ENCODE measurements around the gene THSD7A.
A peak's percentile ranks its signal among the peaks of the same experiment; 100 is the strongest.

THSD7A gene

GRCh38 chr7:11346302-11346701, 485.7 kb downstream of the THSD7A start:
- no peaks in the 10 kb centered on the region for H3K9me3 ChIP-seq (replicated peaks; ENCODE audit: insufficient read depth, low read length)
- H3K27ac ChIP-seq (ENCODE audit: low read length) = no peak overlapping the region
- no peak for DNase-seq
- no peak overlapping the region for H2AFZ ChIP-seq (ENCODE audit: low read length)
- H3K4me2 ChIP-seq (ENCODE audit: low read depth, low read length) = no peak overlapping the region
- no peaks in the 10 kb centered on the region for H3K27me3 ChIP-seq (replicated peaks; ENCODE audit: insufficient read depth, low read length)
- no peaks in the 10 kb centered on the region for H3K9me2 ChIP-seq (replicated peaks; ENCODE audit: insufficient read depth, low read length)
- no peak for TF ChIP-seq EZH2phosphoT487 (IDR thresholded peaks at IDR 0.05; ENCODE audit: low read length)
- TF ChIP-seq CTCF (IDR thresholded peaks at IDR 0.05; ENCODE audit: low read length) = no peak
- no peak for TF ChIP-seq EZH2 (optimal IDR thresholded peaks at IDR 0.05; ENCODE audit: low read depth, low read length)
- H3K4me3 ChIP-seq (ENCODE audit: low read length) = no peak overlapping the region
- peaks cover 4% of the 10 kb centered on the region; the same call in 1 of the 2 replicates for H3F3A ChIP-seq (ENCODE audit: insufficient read depth, low read length)
- H3K4me1 ChIP-seq (ENCODE audit: low read length) = peaks cover 15% of the 10 kb centered on the region
- no peak overlapping the region for H3K9ac ChIP-seq (ENCODE audit: low read length)
- H4K20me1 ChIP-seq (ENCODE audit: insufficient read depth, low read length) = no peaks in the 10 kb centered on the region
- no peaks in the 10 kb centered on the region for H3K36me3 ChIP-seq (replicated peaks; ENCODE audit: insufficient read depth, low read length)
- H3K79me2 ChIP-seq (ENCODE audit: low read length) = no peaks in the 10 kb centered on the region

- DNase-seq = no peak
- H3K9me3 ChIP-seq (replicated peaks; ENCODE audit: insufficient read depth, low read length) = no peaks in the 10 kb centered on the region
- H3K36me3 ChIP-seq (replicated peaks; ENCODE audit: insufficient read depth, low read length) = no peaks in the 10 kb centered on the region
- no peaks in the 10 kb centered on the region for H3K9me2 ChIP-seq (replicated peaks; ENCODE audit: insufficient read depth, low read length)
- H3K79me2 ChIP-seq (ENCODE audit: low read length) = no peaks in the 10 kb centered on the region
- H3F3A ChIP-seq (ENCODE audit: insufficient read depth, low read length) = peaks cover 4% of the 10 kb centered on the region; the same call in 1 of the 2 replicates
- H3K9ac ChIP-seq (ENCODE audit: low read length) = no peak overlapping the region
- H3K27ac ChIP-seq (ENCODE audit: low read length) = no peak overlapping the region
- H2AFZ ChIP-seq (ENCODE audit: low read length) = no peak overlapping the region
- no peaks in the 10 kb centered on the region for H3K27me3 ChIP-seq (replicated peaks; ENCODE audit: insufficient read depth, low read length)
- no peak overlapping the region for H3K4me2 ChIP-seq (ENCODE audit: low read depth, low read length)
- H3K4me3 ChIP-seq (ENCODE audit: low read length) = no peak overlapping the region
- no peaks in the 10 kb centered on the region for H4K20me1 ChIP-seq (ENCODE audit: insufficient read depth, low read length)
- TF ChIP-seq EZH2phosphoT487 (IDR thresholded peaks at IDR 0.05; ENCODE audit: low read length) = no peak
- peaks cover 15% of the 10 kb centered on the region for H3K4me1 ChIP-seq (ENCODE audit: low read length)
Observed at GRCh38 chr7:11345621-11346020, 486.4 kb downstream of the THSD7A start.

GRCh38 chr7:11343818-11344413, 488.1 kb downstream of the THSD7A start:
- H2AFZ ChIP-seq (ENCODE audit: low read length) = peak overlapping the region; percentile 20; the same call in 1 of the 2 replicates
- H3K27ac ChIP-seq (ENCODE audit: low read length) = no peak overlapping the region; the same call in 1 of the 2 replicates
- DNase-seq = peak; percentile 57
- peak overlapping the region; percentile 51 for H3K4me2 ChIP-seq (ENCODE audit: low read depth, low read length)
- H3K9ac ChIP-seq (ENCODE audit: low read length) = no peak overlapping the region
- H3K9me3 ChIP-seq (replicated peaks; ENCODE audit: insufficient read depth, low read length) = no peaks in the 10 kb centered on the region
- no peaks in the 10 kb centered on the region for H3K9me2 ChIP-seq (replicated peaks; ENCODE audit: insufficient read depth, low read length)
- TF ChIP-seq EZH2phosphoT487 (IDR thresholded peaks at IDR 0.05; ENCODE audit: low read length) (no peak), CTCF (IDR thresholded peaks at IDR 0.05; ENCODE audit: low read length) (peak; percentile 81)
- peaks cover 15% of the 10 kb centered on the region for H3K4me1 ChIP-seq (ENCODE audit: low read length)
- H3K79me2 ChIP-seq (ENCODE audit: low read length) = no peaks in the 10 kb centered on the region
- H4K20me1 ChIP-seq (ENCODE audit: insufficient read depth, low read length) = no peaks in the 10 kb centered on the region
- H3K4me3 ChIP-seq (ENCODE audit: low read length) = no peak overlapping the region
- H3K27me3 ChIP-seq (replicated peaks; ENCODE audit: insufficient read depth, low read length) = no peaks in the 10 kb centered on the region
- H3K36me3 ChIP-seq (replicated peaks; ENCODE audit: insufficient read depth, low read length) = no peaks in the 10 kb centered on the region
- H3F3A ChIP-seq (ENCODE audit: insufficient read depth, low read length) = peaks cover 4% of the 10 kb centered on the region; the same call in 1 of the 2 replicates

GRCh38 chr7:11343136-11343535, 488.9 kb downstream of the THSD7A start:
- no peak overlapping the region for H2AFZ ChIP-seq (ENCODE audit: low read length)

More at GRCh38 chr7:11343136-11343535, 488.9 kb downstream of the THSD7A start:
- Histone ChIP-seq H3K4me2 (ENCODE audit: low read depth, low read length) (peak overlapping the region; percentile 51; the same call in 1 of the 2 replicates), H3F3A (ENCODE audit: insufficient read depth, low read length) (peaks cover 4% of the 10 kb centered on the region; the same call in 1 of the 2 replicates), H3K36me3 (replicated peaks; ENCODE audit: insufficient read depth, low read length) (no peaks in the 10 kb centered on the region), H3K27me3 (replicated peaks; ENCODE audit: insufficient read depth, low read length) (no peaks in the 10 kb centered on the region), H3K79me2 (ENCODE audit: low read length) (no peaks in the 10 kb centered on the region), H3K27ac (ENCODE audit: low read length) (no peak overlapping the region; the same call in 1 of the 2 replicates), H3K4me1 (ENCODE audit: low read length) (peaks cover 15% of the 10 kb centered on the region), H4K20me1 (ENCODE audit: insufficient read depth, low read length) (no peaks in the 10 kb centered on the region), H3K9ac (ENCODE audit: low read length) (no peak overlapping the region), H3K9me3 (replicated peaks; ENCODE audit: insufficient read depth, low read length) (no peaks in the 10 kb centered on the region), H3K9me2 (replicated peaks; ENCODE audit: insufficient read depth, low read length) (no peaks in the 10 kb centered on the region), H3K4me3 (ENCODE audit: low read length) (no peak overlapping the region)
- TF ChIP-seq EZH2 (optimal IDR thresholded peaks at IDR 0.05; ENCODE audit: low read depth, low read length) (no peak), CTCF (IDR thresholded peaks at IDR 0.05; ENCODE audit: low read length) (no peak), EZH2phosphoT487 (IDR thresholded peaks at IDR 0.05; ENCODE audit: low read length) (no peak)
- DNase-seq = peak; percentile 43
